DOHH2 (cell line): Measurements from ENCODE around the gene SV2B.

Experiments
- H3F3A ChIP-seq: fragments of 200-600 bp; sonication (generic), shearing (Covaris generic); 2 replicates; pipeline ENCODE4 v1.6.0; 2016; ENCODE audit warnings: antibody characterized with exemption, mild to moderate bottlenecking; ENCODE audit not compliant: control insufficient read depth, insufficient read depth
- H3K27ac ChIP-seq: fragments of 200-600 bp; sonication (generic); 2 replicates; pipeline ENCODE4 v1.5.1; 2014; ENCODE audit warnings: low read depth, mild to moderate bottlenecking, low read length, moderate library complexity
- H3K27me3 ChIP-seq: fragments of 200-600 bp; sonication (generic); 2 replicates; pipeline ENCODE4 v1.6.1; 2014; ENCODE audit warnings: mild to moderate bottlenecking, low read length, mixed read lengths; ENCODE audit not compliant: control insufficient read depth
- H3K36me3 ChIP-seq: fragments of 200-600 bp; sonication (generic); 2 replicates; pipeline ENCODE4 v1.6.1; 2014; ENCODE audit warnings: mild to moderate bottlenecking, low read length, moderate library complexity, mixed read lengths; ENCODE audit not compliant: control insufficient read depth
- H3K4me1 ChIP-seq: fragments of 200-600 bp; sonication (generic); 2 replicates; pipeline ENCODE4 v1.6.1; 2014; ENCODE audit warnings: mild to moderate bottlenecking, low read length, mixed read lengths; ENCODE audit not compliant: control insufficient read depth
- H3K4me2 ChIP-seq: fragments of 200-600 bp; sonication (generic); 2 replicates; pipeline ENCODE4 v1.6.0; 2014; ENCODE audit warnings: mild to moderate bottlenecking, low read length, moderate library complexity
- H3K4me3 ChIP-seq: fragments of 200-600 bp; sonication (generic); 2 replicates; pipeline ENCODE4 v1.5.1; 2014; ENCODE audit warnings: mild to moderate bottlenecking, low read length, mixed read lengths
- H3K79me2 ChIP-seq: fragments of 200-600 bp; sonication (generic); 2 replicates; pipeline ENCODE4 v1.6.1; 2014; ENCODE audit warnings: mild to moderate bottlenecking, low read length, mixed read lengths; ENCODE audit not compliant: control insufficient read depth
- H3K9me2 ChIP-seq: fragments of 200-600 bp; sonication (generic); replicated peaks from 2 replicates; pipeline ENCODE4 v1.6.1; 2014; ENCODE audit warnings: mild to moderate bottlenecking, low read length, mixed read lengths; ENCODE audit not compliant: control insufficient read depth
- H3K9me3 ChIP-seq: fragments of 200-600 bp; sonication (generic); 2 replicates; pipeline ENCODE4 v1.6.1; 2014; ENCODE audit warnings: antibody characterized with exemption, low read length, mixed read lengths; ENCODE audit not compliant: control insufficient read depth, insufficient read depth
- H4K20me1 ChIP-seq: fragments of 200-600 bp; sonication (generic); 2 replicates; pipeline ENCODE4 v1.6.0; 2014; ENCODE audit warnings: low read depth, mild to moderate bottlenecking, antibody characterized with exemption, low read length, moderate library complexity; ENCODE audit not compliant: control insufficient read depth, insufficient read depth
- EZH2phosphoT487 ChIP-seq: fragments of 200-600 bp; sonication (generic); IDR thresholded peaks from 2 replicates; pipeline ENCODE4 v1.6.1; 2017; ENCODE audit warnings: borderline replicate concordance, mild to moderate bottlenecking, antibody characterized with exemption, low read length, moderate library complexity, mixed read lengths
- TF ChIP-seq, protein P1 (sequence below): fragments of 200-600 bp; sonication (generic); IDR thresholded peaks from one replicate; pipeline ENCODE4 v1.5.1; 2014; ENCODE audit warnings: antibody characterized with exemption, mild to moderate bottlenecking, low read depth, low read length; ENCODE audit not compliant: poor library complexity, severe bottlenecking

Gene SV2B

DNA sequence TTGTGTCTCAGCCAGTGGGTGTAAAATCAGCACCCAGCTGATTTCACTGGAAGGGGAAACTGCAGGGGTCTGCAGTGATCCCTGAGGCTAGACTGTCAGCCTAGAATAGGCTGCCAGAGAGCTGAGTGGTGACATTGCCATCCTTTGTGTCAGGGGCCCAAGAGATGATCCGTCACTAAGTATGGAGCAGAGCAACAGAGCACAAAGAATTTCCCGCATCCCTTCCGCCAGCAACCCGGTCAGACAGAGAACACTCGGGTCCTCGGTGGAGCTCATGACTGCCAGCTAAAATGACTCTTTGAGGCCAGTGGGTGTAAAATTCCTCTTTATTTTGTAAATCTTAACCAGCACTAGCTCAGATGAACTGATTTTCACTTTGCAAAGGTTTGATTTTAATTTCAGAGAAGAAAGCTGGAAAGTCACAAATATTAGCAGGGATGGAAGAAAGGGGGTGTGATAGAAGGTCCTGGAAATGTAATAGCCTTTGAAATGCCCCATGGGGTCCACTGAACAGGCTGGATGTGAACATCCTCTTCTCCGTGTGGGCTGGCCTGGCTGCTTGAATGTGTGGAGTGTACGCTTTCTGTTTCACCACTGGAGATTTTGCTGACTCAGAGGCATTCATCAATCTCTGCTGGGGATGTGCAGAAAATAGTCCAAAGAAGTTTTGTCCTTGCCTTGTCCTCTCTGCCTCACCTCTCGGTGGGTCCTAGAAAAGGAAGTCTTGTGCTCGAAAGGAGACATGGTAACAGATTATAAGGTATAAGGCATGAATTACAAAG lies 138.8 kb downstream of the SV2B start:
- Histone ChIP-seq H3K27me3 (peaks cover 25% of the 10 kb centered on the region), H3K4me3 (no peak overlapping the region), H3K36me3 (no peaks in the 10 kb centered on the region), H3F3A (no peaks in the 10 kb centered on the region), H3K9me2 (no peaks in the 10 kb centered on the region), H3K27ac (no peak overlapping the region), H3K9me3 (no peaks in the 10 kb centered on the region), H4K20me1 (no peaks in the 10 kb centered on the region), H3K4me2 (no peak overlapping the region), H3K79me2 (no peaks in the 10 kb centered on the region), H3K4me1 (no peaks in the 10 kb centered on the region)
- TF ChIP-seq, protein P1, sequence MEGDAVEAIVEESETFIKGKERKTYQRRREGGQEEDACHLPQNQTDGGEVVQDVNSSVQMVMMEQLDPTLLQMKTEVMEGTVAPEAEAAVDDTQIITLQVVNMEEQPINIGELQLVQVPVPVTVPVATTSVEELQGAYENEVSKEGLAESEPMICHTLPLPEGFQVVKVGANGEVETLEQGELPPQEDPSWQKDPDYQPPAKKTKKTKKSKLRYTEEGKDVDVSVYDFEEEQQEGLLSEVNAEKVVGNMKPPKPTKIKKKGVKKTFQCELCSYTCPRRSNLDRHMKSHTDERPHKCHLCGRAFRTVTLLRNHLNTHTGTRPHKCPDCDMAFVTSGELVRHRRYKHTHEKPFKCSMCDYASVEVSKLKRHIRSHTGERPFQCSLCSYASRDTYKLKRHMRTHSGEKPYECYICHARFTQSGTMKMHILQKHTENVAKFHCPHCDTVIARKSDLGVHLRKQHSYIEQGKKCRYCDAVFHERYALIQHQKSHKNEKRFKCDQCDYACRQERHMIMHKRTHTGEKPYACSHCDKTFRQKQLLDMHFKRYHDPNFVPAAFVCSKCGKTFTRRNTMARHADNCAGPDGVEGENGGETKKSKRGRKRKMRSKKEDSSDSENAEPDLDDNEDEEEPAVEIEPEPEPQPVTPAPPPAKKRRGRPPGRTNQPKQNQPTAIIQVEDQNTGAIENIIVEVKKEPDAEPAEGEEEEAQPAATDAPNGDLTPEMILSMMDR: no peak
- no peak for TF ChIP-seq EZH2phosphoT487

DNA sequence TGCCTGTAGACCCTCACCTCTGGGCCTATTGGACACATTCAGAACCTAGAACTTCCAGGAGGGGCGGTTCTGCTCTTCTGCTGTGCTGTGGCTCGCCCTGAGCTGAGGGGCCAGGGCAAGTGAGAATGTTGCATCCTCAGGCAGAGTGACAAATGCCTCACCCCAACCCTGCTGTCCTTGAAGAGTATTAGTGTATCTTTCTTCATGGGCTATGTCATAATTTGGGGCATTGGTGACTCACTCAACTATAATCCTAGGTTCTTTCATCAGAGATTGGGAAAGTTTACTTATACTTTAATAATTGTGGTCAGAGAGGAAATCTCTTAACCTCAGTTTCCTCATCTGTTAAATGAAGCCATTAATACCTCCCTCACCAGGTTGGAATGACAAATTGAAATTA lies 143.8 kb downstream of the SV2B start:
- Histone ChIP-seq H3K4me3 (no peak overlapping the region), H3K79me2 (no peaks in the 10 kb centered on the region), H3K27me3 (peaks cover 24% of the 10 kb centered on the region), H3K4me1 (no peaks in the 10 kb centered on the region), H3K36me3 (no peaks in the 10 kb centered on the region), H3K4me2 (no peak overlapping the region), H3K27ac (no peak overlapping the region), H3K9me3 (no peaks in the 10 kb centered on the region), H3F3A (no peaks in the 10 kb centered on the region), H3K9me2 (no peaks in the 10 kb centered on the region), H4K20me1 (no peaks in the 10 kb centered on the region)
- no peak for TF ChIP-seq EZH2phosphoT487
- TF ChIP-seq, protein P1: no peak

DNA sequence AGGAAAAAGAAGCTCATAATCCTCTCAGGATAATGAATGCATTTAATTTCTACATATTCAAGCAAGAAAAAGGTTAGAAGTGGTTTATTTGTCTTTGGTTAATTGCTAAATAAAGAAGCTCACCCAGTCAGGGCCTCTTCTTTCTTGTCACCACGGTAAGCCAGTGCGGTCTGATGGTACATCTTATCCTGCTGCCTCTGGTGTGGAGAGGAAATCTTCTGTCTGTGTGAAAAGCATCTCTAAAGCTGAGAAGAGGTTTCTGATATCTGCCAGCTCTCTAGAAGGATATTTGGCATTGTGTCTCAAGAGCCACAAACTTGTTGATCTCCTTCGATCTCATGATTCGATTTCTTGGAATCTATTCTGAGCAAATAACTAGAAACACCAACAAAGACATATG lies 144.9 kb downstream of the SV2B start:
- H3K4me1 ChIP-seq: no peaks in the 10 kb centered on the region
- H3K79me2 ChIP-seq: no peaks in the 10 kb centered on the region
- no peak overlapping the region for H3K4me2 ChIP-seq
- no peaks in the 10 kb centered on the region for H3F3A ChIP-seq
- H3K9me2 ChIP-seq: no peaks in the 10 kb centered on the region
- no peak overlapping the region for H3K4me3 ChIP-seq
- H3K36me3 ChIP-seq: no peaks in the 10 kb centered on the region
- TF ChIP-seq EZH2phosphoT487: no peak
- TF ChIP-seq, protein P1: no peak
- no peaks in the 10 kb centered on the region for H3K9me3 ChIP-seq
- H4K20me1 ChIP-seq: no peaks in the 10 kb centered on the region
- no peak overlapping the region for H3K27ac ChIP-seq
- H3K27me3 ChIP-seq: peaks cover 22% of the 10 kb centered on the region
